ENCODE results near the gene SDHA. TPM values are rescaled to one million over a fixed set of nuclear protein-coding genes. Genes with fewer than 3 reads are reported as not detected.
A peak's percentile ranks its signal among the peaks of the same experiment; 100 is the strongest.
"Not testable (repeated sequence)": the region's sequence is repeated elsewhere in the genome, so short reads cannot be mapped to it uniquely, and the experiment has no call there.

SDHA gene
- total and polyA plus RNA-seq, 10 donors = 58.6 to 135 (median 107) TPM

DNA sequence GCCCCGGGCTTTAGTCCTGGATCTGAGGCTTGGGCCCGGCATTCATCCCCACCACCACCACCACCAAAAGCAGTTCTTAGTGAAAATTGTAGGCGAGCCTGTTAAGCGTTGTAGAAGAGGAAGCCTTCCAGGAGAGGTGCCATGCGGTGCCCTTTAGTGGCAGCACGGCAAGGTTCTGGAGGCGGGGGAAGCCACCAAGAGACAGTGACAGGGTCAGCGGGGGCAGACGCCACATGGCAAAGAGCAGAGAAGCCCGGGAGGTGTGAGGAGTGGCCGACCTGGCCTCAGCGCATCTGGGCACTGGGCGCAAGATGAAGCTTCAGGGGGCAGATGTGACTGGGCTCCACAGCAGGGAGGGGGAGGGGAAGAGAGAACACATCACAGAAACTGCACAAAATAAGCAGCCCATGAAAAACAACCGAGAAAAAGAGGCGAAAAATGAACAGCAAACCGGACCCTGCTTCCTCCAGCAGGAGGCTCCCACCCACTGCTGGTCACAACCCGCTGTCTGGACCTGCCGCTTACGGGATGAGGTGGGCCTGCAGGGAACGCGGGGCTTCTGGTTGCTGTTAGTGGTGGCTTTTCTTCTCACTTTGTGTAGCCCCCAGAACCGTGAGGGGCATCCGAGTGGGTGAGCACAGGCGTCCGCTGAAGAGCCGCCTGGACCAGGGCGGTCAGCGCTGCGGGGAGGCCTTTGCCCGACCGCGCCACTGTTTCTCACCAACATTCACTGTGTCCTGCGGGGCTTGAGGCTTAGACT, 22.5 kb upstream of the SDHA start:
- Histone ChIP-seq H3K4me3 (no peak overlapping the region), H3K36me3 (peaks cover 0 to 15% (median 0%) of the 10 kb centered on the region in 6 donors), H3K4me1 (peaks cover 0 to 15% (median 11%) of the 10 kb centered on the region in 6 donors), H3K27me3 (replicated peaks in 1 of 7) (peaks cover 0 to 32% (median 14%) of the 10 kb centered on the region in 7 donors), H3K27ac (no peak overlapping the region), H3K9me3 (no peaks in the 10 kb centered on the region)
- WGBS, 5 donors = 80 to 87% (median 82%) methylated on average over 33 of the region's 33 CpGs
- intact Hi-C loops (cut with DNase I; ENCODE audit: low total_unique reads) = no loop called here
- peak; percentile 67 for DNase-seq
- TF ChIP-seq POLR2AphosphoS5 (IDR thresholded peaks at IDR 0.05) (no peak), POLR2A (IDR thresholded peaks at IDR 0.05) (no peak)
- TF ChIP-seq, protein P1, sequence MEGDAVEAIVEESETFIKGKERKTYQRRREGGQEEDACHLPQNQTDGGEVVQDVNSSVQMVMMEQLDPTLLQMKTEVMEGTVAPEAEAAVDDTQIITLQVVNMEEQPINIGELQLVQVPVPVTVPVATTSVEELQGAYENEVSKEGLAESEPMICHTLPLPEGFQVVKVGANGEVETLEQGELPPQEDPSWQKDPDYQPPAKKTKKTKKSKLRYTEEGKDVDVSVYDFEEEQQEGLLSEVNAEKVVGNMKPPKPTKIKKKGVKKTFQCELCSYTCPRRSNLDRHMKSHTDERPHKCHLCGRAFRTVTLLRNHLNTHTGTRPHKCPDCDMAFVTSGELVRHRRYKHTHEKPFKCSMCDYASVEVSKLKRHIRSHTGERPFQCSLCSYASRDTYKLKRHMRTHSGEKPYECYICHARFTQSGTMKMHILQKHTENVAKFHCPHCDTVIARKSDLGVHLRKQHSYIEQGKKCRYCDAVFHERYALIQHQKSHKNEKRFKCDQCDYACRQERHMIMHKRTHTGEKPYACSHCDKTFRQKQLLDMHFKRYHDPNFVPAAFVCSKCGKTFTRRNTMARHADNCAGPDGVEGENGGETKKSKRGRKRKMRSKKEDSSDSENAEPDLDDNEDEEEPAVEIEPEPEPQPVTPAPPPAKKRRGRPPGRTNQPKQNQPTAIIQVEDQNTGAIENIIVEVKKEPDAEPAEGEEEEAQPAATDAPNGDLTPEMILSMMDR (IDR thresholded peaks at IDR 0.05 in 8 of 11, conservative IDR thresholded peaks at IDR 0.05 in 3 of 11) = no peak

DNA sequence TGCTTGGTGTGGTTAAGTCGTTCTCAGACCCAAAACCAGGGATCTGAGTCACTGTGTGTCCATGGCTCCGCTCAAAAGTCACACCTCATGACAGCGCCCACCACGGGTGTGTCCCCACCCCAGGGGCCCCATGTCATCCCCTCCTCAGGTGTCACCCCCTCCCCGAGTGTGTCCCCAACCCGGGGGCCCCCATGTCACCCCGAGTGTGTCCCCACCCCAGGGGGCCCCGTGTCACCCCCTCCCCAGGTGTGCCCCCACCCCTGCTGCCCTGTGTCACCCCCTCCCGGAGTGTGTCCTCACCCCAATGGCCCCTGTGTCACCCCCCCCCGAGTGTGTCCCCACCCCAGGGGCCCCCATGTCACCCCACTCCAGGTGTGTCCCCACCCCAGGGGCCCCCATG, 21.8 kb upstream of the SDHA start:
- peaks cover 0 to 15% (median 0%) of the 10 kb centered on the region in 6 donors for H3K36me3 ChIP-seq
- H3K9me3 ChIP-seq = no peaks in the 10 kb centered on the region
- WGBS, 5 donors = 74 to 94% (median 80%) methylated on average over 5 to 10 of the region's 10 CpGs
- no peak overlapping the region for H3K4me3 ChIP-seq
- no peak for TF ChIP-seq POLR2A (IDR thresholded peaks at IDR 0.05)
- no peak for TF ChIP-seq POLR2AphosphoS5 (IDR thresholded peaks at IDR 0.05)
- TF ChIP-seq, protein P1 (IDR thresholded peaks at IDR 0.05 in 8 of 11, conservative IDR thresholded peaks at IDR 0.05 in 3 of 11) = no peak
- peak; percentile 61 for DNase-seq
- H3K4me1 ChIP-seq = peaks cover 0 to 10% (median 5%) of the 10 kb centered on the region in 6 donors
- H3K27ac ChIP-seq = no peak overlapping the region
- H3K27me3 ChIP-seq (replicated peaks in 1 of 7) = peaks cover 0 to 24% (median 11%) of the 10 kb centered on the region in 7 donors
- intact Hi-C loops (cut with DNase I; ENCODE audit: low total_unique reads) = no loop called here

DNA sequence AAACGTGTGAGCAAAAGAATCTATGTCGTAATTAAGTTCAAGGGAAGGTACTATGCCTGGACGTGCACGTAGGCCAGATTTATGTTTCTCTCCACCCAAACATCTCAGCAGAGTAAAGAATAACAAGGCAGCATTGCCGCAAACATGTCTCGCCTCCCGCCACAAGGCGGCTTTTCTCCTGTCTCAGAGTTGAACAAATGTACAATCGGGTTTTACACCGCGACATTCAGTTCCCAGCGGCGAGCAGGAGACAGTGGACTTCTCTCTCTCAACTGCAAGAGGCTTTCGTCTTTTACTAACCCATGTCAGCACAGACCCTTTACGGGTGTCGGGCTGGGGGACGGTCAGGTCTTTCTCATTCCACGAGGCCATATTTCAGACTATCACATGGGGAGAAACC, 21.1 kb upstream of the SDHA start:
- H3K27ac ChIP-seq; intact Hi-C loops (cut with DNase I; ENCODE audit: low total_unique reads); H3K4me1 ChIP-seq; H3K4me3 ChIP-seq; H3K9me3 ChIP-seq: not testable (repeated sequence)
- WGBS, 5 donors = 60 to 81% (median 75%) methylated on average over 18 of the region's 18 CpGs
- peaks cover 0 to 15% (median 0%) of the 10 kb centered on the region in 6 donors for H3K36me3 ChIP-seq
- DNase-seq = peak; percentile 18
- peaks cover 0 to 18% (median 4%) of the 10 kb centered on the region in 7 donors for H3K27me3 ChIP-seq (replicated peaks in 1 of 7)

DNA sequence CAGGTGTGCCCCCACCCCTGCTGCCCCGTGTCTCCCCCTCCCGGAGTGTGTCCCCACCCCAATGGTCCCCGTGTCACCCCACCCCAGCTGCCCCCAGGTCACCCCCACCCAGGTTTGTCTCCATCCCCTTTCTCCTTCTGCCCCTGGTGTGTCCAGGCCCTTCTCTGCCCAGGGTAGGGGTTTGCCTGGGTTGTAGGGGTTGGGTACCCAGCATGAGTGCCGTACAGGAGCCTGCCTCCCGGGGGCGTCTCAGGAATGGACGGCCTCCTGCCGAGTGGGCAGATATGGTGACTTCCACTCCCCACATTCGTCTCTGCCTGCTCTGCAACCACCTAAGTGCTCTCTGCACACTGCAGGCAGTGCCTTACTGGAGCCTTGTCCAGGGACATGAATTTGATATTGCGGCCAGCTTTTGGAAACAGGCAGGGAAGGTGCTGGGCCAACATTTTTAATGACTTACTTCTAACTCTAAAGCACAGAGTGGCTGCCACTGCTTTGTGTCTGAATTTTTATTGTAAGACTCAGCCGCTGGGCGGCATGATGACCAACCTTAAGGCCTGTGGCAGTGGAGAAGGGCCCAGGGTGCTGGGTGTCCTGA, 20.1 kb upstream of the SDHA start:
- H3K4me3 ChIP-seq = no peak overlapping the region
- peaks cover 0 to 7% (median 0%) of the 10 kb centered on the region in 6 donors for H3K4me1 ChIP-seq
- intact Hi-C loops (cut with DNase I; ENCODE audit: low total_unique reads) = no loop called here
- H3K36me3 ChIP-seq = peaks cover 0 to 19% (median under 1%) of the 10 kb centered on the region in 6 donors
- peak; percentile 50 for DNase-seq
- peaks cover 0 to 8% (median 0%) of the 10 kb centered on the region in 7 donors for H3K27me3 ChIP-seq (replicated peaks in 1 of 7)
- 84 to 95% (median 87%) methylated on average over 12 of the region's 12 CpGs for WGBS, 5 donors
- TF ChIP-seq, protein P1 (IDR thresholded peaks at IDR 0.05 in 8 of 11, conservative IDR thresholded peaks at IDR 0.05 in 3 of 11) = no peak
- TF ChIP-seq POLR2AphosphoS5 (IDR thresholded peaks at IDR 0.05) (no peak), POLR2A (IDR thresholded peaks at IDR 0.05) (no peak)
- H3K9me3 ChIP-seq = no peaks in the 10 kb centered on the region
- H3K27ac ChIP-seq = no peak overlapping the region
